Activated CD4-positive, CD25-positive, alpha-beta regulatory T cell (primary cell): Measurements from ENCODE around the gene EEFSEC.

Source experiments
- DNase-seq, 4 experiments: peaks; one replicate each; lab custom pipeline; 2025; lab: John Stamatoyannopoulos, UW

EEFSEC gene

GRCh38 chr3:128447561-128448013 is 294.3 kb downstream of the EEFSEC start:
- DNase-seq: no peak

- no peak for DNase-seq
These were observed 295.2 kb downstream of the EEFSEC start for GRCh38 chr3:128448491-128448890.

DNA sequence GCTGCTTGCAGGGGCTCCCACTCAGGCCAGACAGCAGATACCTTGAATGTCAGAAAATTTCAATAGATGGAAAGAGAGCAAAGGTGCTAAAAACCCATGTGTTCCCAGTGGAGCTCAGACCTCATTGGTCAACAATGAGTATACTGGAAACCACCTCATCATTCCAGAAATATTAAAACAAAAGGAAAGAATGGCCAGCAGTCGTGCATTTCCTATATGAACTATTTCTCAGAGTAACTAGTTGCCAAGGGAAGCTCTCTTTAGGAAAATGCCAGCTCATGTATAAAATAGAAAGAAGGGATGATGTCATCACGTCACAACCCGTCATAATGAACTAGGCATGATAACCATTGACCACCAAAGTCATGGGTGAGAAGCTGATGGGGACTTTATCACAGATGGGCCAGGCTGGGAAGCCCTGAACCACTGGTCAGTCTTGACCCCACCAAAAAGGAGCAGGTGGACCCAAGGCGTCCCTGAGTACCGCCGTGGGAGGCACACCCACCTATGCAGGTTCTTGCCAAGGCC is 295.9 kb downstream of the EEFSEC start:
- DNase-seq: no peak

- DNase-seq: no peak
These were observed 298.8 kb downstream of the EEFSEC start for GRCh38 chr3:128452120-128452519.

DNA sequence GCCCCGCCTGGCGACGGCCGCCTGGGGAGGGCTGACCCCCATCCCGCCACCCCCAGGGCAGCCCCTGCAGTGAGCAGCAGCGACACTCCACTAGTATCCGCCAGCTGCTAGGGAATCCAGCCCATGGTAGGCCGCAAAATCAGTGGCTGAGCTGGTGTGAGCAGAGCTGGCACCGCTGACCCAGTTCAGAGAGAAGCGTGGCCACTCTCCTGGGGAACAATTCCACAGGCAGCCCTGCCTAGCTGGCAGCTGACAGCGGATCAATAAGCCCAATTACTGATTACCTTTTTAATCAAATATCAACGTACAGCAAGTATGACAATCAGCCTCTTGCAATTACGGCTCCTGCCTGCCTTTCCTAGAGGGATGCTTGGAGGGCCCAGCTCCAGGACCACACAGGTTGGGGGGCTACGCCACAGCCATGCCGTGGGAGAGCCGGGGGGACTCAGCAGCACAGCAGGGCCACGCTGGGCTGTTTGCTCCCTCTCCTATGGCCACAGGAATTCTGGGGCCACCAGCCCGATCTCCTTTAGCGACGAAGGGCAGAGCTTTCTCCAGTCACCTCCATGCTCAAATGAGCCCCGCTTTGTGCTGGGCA is 299.5 kb downstream of the EEFSEC start:
- no peak for DNase-seq

DNA sequence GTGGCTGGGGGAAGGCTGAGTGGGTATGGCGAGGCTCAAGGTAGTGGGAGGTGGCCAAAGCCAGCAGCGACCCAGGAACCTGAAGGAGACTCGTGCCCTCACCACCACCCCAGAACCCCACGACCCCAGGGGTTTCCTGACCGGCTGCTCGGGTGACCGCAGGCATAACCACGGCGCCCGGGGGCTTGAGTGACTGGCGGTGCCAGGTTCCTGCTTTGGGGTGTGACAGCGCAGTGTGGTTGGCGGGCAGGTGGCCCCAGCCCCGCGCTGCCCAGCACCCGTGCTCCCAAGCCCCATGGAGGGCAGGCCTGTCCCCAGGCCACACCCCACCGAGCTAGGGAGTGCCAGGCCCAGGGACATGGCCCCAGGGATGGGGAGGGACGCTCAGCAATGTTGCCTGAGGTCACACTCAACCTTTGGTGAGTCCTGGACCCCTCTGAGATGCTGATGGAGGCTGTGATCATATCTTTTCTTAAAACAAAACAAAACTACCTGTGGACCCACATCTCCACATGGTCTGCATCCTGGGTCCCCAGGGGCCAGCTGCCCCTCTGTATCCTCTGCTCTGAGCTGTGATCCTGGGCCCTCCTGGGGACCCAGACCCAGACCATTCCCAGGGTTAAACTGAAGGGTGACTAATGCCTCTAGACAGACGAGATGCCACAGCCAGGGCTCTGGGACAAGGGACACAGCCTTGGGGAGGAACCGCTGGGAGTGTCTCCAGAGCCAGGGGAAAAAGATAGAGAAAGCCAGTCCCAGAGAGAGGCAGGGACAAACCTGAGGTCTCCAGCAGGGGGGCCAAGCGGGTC is 300.4 kb downstream of the EEFSEC start:
- no peak for DNase-seq

DNA sequence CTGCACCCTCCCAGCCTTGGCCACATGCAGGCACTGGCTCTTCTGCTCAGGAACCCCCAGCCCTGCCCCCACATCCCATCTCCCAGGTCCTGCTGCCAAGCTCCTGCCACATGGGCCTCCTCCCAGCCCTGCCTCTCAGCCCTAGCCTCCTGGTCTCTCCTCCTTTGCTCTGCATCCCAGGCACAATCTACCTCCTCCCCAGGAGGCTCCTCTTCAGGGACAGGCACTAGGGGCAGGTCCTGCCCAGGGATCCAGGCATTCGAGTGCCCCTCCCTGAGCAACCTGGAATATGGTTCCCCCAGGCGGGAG is 301.0 kb downstream of the EEFSEC start:
- DNase-seq: no peak

DNA sequence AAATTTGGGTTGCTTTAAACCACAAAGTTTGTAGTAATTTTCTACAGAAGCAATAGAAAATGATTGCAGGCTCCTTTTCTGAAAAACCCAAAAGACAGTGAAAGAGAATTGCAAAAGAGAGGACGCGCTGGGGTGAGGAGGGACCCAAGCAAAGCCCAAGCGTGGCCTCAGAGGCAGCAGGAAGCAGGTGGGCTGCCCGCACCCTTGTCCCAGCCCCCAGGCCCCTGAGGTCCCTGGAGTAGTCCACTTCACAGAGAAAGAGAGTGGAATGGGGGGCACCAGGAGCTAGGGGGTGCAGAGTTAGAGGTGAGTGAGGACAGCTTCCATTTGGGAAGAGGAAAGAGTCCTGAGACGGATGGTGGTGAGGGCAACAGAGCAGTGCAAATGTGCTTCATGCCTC is 301.8 kb downstream of the EEFSEC start:
- DNase-seq: no peak

GRCh38 chr3:128455786-128456748 is 302.8 kb downstream of the EEFSEC start:
- no peak for DNase-seq

DNA sequence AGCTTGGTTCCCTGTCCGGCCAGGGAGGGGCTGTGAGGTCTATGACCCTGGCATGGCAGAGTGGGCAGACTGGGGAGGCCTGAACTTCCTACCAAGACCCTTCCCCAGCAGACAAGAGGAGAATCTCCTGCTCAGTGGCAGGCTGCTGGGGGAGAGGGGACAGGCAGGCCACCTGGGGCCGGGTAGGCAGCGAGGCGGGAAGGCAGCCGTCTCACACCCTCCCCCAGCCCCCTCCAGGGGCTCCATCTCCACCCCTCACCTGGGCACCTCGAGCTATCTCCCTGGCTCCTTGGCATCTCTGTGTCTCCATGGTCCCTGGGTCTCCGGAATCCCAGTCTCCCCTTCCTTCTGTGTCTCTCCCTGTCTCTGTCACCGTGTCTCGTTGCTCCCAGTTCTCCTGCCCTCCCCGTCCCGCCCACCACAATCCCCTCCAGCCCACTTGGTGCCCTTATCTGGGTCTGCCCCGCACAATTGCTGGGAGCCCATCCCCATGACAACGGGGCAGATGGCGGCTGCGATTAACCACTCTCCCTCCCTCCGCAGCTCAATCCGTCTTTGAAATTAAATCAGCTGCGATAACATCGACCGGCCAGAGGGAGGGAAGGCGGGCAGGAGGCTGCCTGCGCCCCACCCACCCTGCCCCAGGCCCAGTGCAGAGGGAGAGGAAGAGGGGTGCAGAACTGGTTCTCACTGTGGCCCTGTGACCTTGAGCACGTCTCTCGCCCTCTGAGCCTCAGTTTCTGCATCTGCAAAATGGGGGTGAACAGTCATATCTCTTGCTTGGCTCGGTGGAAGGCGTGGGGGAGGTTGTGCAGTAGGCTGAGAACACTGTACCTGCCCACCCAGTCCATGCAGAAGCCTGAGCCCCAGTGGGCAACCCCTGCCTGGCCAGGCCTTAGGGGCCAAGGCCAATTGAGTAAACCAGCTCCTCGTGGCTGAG is 303.8 kb downstream of the EEFSEC start:
- no peak for DNase-seq

- no peak for DNase-seq
These were observed 304.7 kb downstream of the EEFSEC start for GRCh38 chr3:128457937-128458336.
